ENCODE measurements around the gene LRRN2. TPM values are rescaled to one million over a fixed set of nuclear protein-coding genes. Genes with fewer than 3 reads are reported as not detected.

LRRN2 gene
- total RNA-seq, 1 donor from 2014 or later: 2.5 TPM

GRCh38 chr1:204588826-204589225 lies 96.7 kb downstream of the LRRN2 start:
- H3K27me3 ChIP-seq (ENCODE audit: low read depth): no peaks in the 10 kb centered on the region
- no peak for TF ChIP-seq CTCF (IDR thresholded peaks at IDR 0.05)
- H3K36me3 ChIP-seq: no peaks in the 10 kb centered on the region
- no peak overlapping the region for H3K27ac ChIP-seq
- ATAC-seq: no peak
- intact Hi-C loops (cut with DNase I): no loop called here
- no peak for DNase-seq
- H3K4me3 ChIP-seq: no peak overlapping the region
- no peaks in the 10 kb centered on the region for H3K4me1 ChIP-seq
- no peaks in the 10 kb centered on the region for H3K9me3 ChIP-seq

DNA sequence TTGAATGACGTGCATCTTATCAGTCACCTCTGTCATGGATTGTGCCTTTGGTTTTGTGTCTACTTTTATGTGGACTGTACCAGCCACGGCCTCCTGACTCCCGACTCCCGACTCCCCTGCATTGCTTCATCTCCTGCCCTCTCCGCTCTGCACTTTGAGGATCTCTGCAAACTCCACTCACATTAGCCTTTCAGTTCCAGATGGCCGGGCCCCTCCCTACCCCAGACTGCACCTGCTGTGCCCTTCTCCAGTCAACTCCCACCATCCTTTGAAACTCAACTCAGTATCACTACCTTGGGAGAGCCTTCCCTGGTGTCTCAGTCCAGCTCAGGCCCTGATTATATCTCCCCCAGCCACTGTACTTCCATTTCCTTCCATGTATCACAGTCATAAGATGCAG lies 97.9 kb downstream of the LRRN2 start:
- Histone ChIP-seq H3K27ac (no peak overlapping the region), H3K4me1 (no peaks in the 10 kb centered on the region), H3K27me3 (ENCODE audit: low read depth) (no peaks in the 10 kb centered on the region), H3K36me3 (no peaks in the 10 kb centered on the region), H3K4me3 (no peak overlapping the region), H3K9me3 (no peaks in the 10 kb centered on the region)
- no peak for TF ChIP-seq CTCF (IDR thresholded peaks at IDR 0.05)
- ATAC-seq: no peak
- no peak for DNase-seq
- intact Hi-C loops (cut with DNase I): no loop called here

GRCh38 chr1:204584699-204585372 lies 100.7 kb downstream of the LRRN2 start:
- Histone ChIP-seq H3K36me3 (no peaks in the 10 kb centered on the region), H3K27ac (no peak overlapping the region), H3K27me3 (ENCODE audit: low read depth) (no peaks in the 10 kb centered on the region), H3K4me3 (no peak overlapping the region), H3K4me1 (no peaks in the 10 kb centered on the region), H3K9me3 (no peaks in the 10 kb centered on the region)
- intact Hi-C loops (cut with DNase I): no loop called here
- ATAC-seq (peak in 1 of 2 donors; percentile 21), DNase-seq (no peak)
- no peak for TF ChIP-seq CTCF (IDR thresholded peaks at IDR 0.05)

DNA sequence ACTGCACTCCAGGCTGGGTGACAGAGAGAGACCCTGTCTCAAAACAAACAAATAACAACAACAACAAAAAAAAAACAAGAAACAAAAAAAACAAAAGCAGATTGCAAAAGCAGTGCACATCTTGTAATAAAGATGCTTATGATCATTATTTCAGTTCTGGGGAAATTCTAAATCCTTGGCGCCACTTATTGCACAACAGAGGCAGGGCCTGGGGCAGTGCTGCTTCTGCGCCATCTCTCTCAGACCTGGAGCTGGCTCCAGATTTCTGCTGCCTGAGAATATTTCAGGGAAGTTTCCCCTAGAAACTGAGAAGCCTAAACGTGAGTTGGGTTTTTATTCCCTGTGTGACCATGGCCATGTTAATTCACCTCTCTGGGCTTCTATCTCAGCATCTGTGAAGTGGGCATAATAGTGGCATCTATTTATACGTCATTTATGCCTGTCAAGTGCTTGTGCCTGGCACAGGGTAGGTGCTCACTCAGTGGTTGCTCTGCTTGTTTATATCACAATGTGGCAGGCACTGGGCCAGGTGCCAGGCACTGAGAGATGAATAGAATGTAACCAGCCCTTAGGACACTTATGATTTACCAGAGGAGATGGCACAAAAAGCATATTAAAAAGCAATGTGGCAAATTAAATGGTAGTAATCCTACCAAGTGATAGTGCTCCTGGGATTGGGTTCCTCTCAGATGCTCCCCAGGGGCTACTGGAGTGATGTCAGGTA lies 101.5 kb downstream of the LRRN2 start:
- DNase-seq (no peak), ATAC-seq (no peak)
- Histone ChIP-seq H3K27me3 (ENCODE audit: low read depth) (no peaks in the 10 kb centered on the region), H3K9me3 (no peaks in the 10 kb centered on the region), H3K4me3 (no peak overlapping the region), H3K36me3 (no peaks in the 10 kb centered on the region), H3K27ac (no peak overlapping the region), H3K4me1 (peaks cover 4% of the 10 kb centered on the region)
- intact Hi-C loops (cut with DNase I): no loop called here
- TF ChIP-seq CTCF (IDR thresholded peaks at IDR 0.05): no peak

DNA sequence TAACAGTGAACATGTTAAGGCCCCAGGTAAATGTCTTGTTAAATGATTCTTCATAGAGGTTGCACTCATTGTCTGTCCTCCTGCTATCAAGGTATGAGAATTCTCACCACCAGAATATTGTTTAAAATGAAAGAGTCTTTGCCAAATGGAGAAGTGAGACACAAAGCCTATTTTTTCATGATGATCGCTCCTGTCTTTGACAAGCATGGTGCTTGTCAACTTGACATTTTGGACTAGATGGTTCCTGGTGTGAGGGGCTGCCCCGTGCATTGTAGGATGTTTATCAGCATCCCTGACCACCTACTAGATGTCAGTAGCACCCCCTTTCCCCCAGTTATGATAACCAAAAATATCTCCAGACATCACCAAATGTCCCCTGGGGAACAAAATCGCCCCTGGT lies 103.8 kb downstream of the LRRN2 start:
- no peaks in the 10 kb centered on the region for H3K9me3 ChIP-seq
- no peak overlapping the region for H3K4me3 ChIP-seq
- no peak overlapping the region for H3K27ac ChIP-seq
- TF ChIP-seq CTCF (IDR thresholded peaks at IDR 0.05): no peak
- ATAC-seq (no peak), DNase-seq (no peak)
- intact Hi-C loops (cut with DNase I): no loop called here
- H3K27me3 ChIP-seq (ENCODE audit: low read depth): no peaks in the 10 kb centered on the region
- H3K36me3 ChIP-seq: no peaks in the 10 kb centered on the region
- H3K4me1 ChIP-seq: peaks cover 15% of the 10 kb centered on the region

Measured in lower lobe of right lung (tissue), 2 donors.